NCI-H2227 (cell line): ENCODE measurements around the gene DPPA4.
"Not testable (repeated sequence)": the region's sequence is repeated elsewhere in the genome, so short reads cannot be mapped to it uniquely, and the experiment has no call there.

Experiments used
- DNase-seq: peaks from one replicate; lab custom pipeline; 2025; ENCODE audit not compliant: unreplicated experiment; lab: John Stamatoyannopoulos, UW

The DPPA4 gene, protein sequence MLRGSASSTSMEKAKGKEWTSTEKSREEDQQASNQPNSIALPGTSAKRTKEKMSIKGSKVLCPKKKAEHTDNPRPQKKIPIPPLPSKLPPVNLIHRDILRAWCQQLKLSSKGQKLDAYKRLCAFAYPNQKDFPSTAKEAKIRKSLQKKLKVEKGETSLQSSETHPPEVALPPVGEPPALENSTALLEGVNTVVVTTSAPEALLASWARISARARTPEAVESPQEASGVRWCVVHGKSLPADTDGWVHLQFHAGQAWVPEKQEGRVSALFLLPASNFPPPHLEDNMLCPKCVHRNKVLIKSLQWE

DNA sequence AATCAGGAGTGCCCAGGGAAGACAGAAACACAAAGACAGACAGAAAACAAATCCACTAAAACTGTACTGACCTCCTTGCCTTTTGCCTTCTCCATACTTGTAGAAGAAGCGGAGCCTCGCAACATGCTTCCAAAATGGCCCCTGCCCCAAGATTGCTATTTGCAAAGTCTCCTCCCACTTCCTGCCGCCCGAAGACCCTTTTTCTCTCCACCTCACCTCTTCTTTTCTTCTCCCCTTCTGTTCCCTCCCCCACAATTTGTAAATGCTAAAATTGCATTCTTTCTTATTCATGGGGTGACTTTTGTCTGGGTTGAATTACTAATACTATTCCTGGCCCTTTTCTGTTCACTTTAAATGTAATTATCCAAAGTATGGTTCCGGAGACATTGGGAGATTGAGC, at the start of gene DPPA4:
Gene DPPA4, minus strand, starts transcription at position 154 of the 400 bp plus-strand sequence. Its CDS starts 29 bp downstream, at position 125.
- DNase-seq: no peak

DNA sequence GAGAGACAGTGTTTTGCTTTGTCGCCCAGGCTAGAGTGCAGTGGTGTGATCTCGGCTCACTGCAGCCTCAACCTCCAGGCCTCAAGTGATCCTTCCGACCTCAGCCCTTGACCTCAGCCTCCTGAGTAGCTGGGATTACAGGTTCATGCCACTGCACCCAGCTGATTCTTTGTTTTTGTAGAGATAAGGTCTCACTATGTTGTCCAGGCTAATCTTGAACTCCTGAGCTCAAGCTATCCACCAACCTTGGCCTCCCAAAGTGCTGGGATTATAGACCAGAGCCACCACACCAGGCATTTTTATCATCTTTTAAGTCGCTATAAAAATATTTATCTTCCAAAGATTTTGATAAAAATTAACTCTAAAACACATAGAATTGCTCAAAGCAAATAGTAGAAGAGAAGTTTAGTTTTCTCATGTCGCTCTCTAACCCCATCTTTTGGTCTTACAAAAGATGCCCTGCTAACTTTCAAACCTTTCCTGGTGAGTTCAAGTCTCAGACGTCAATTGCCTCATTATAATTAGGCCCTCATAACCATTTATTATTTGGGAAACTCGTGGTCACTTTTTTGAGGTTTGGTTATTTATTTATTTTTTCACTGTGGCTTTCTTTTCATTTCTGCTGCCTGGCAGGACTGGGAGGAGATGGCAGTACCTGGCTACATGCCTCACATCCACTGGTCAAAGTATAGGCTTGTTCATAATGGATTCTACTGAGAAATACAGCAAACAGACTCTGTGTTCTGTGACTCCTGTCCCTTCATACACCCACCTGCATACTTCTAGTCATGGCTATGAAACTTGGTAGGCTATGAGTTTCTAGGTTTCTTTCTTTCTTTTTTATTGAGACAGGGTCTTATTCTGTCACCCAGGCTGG, 48.3 kb upstream of the DPPA4 start:
- no peak for DNase-seq

DNA sequence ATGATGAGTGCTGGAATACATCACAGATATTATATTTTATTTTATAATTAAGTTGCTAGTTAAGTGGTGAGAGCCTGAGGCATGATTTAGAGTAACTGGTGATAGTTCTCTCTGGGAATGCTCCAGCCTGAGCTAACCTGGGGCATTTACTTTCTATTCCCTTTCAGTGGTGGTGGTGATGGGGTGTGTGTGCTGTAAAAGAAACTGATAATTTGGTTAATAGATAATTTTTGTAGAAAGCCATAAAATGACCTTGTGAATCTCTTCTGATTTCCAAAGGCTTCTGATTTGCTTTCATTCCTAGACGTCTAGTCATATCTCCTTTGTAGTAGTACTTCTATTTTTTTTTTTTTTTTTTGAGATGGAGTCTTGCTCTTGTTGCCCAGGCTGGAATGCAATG, 46.8 kb upstream of the DPPA4 start:
- DNase-seq: no peak

DNA sequence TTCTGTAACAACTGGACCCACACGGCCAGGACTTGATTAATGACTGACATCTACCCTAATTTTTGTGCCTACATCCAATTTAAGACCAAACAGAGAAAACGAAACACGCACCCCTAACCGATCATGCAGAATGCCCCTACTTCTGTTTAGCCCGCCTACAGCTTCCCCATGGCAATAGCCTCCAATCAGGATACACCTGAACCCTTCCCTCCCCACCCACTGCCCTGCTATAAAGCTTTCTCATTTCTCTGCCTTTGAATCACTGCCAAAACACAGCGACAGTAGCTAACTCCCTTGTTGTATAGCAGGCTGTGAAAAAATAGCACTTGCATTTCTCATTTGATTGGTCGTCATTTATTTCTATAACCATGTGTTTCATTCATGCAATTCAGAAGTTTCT, 45.2 kb upstream of the DPPA4 start:
- no peak for DNase-seq

DNA sequence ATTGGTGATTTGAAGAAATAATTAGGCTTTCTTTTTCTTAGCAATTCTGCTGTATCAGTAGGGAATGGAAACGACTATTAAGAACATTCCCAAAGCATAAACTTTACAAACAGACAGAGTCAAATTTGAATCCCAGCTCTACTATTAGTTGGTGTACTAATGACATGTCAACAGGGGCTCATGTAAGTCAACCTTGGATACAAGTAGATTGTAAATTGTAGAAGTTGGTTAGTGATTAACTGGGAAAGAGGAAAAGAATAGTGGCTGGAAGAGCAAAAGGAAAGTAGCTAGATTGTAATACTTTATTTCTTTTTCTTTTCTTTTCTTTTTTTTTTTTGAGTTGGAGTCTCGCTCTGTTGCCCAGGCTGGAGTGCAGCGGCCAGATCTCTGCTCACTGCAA, 38.6 kb upstream of the DPPA4 start:
- no peak for DNase-seq

DNA sequence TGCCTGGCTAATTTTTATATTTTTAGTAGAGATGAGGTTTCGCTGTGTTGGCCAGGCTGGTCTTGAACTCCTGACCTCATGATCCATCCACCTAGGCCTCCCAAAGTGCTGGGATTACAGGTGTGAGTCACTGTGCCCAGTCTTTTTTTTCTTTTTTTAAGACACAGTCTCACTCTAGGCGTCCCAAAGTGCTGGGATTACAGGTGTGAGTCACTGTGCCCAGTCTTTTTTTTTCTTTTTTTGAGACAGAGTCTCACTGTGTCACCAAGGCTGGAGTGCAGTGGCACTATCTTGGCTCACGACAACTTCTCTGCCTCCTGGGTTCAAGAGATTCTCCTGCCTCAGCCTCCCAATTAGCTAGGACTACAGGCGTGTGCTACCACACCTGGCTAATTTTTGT, 37.1 kb upstream of the DPPA4 start:
- not testable (repeated sequence) for DNase-seq

DNA sequence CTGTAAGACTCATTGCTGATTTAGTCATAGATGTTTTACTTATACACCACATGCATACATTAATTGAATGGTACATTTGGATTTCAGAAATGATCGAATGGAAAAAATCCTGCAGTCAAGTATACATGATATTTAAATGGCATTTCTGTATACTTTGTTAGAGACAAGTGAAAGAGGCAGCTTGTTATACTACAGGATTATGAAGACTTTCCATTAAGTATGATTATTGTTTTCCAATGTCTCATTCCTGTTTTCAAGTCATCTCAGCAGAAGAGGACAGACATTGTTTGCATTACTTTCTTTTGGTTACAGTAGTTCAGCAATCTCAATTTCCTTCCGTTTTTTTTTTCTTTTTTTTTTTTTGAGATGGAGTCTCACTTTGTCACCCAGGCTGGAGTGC, 36.6 kb upstream of the DPPA4 start:
- DNase-seq: no peak

DNA sequence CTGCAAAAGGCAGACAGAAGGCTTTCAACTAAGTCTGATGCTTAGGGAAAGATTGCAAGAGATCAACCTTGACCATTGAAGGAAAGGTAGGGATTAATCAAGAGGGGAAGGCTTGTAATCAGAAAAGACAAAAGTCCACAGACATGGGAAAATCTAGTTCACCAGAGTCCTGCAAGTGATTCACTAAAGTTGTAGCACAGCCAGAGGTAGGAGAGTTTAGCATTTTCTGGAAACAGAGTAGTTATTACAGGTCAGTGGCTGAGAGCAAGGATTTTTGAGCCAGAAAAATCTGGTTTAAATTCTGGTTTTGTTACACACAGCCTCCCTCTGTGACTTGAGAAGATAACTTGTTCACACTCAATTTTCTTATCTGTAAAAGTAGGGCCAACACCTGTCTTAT, 35.3 kb upstream of the DPPA4 start:
- no peak for DNase-seq

DNA sequence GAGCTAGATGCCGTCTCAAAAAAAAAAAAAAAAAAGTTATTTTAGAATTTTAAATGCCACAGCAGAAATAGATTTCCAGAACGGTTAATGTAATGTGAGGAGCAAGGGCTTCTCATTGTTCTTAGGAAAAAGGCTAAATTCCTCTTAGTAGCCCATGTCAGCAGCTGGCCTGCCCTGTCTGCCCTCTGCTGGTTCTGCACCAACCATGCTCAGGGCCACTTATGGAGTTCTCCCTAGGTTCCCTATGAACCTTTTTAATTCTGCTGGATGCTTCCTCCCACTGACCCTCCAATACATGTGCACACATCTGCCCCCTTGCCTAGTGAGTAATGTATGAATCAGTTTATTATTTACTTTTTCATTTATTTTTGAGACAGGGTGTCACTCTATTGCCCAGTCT, 32.2 kb upstream of the DPPA4 start:
- no peak for DNase-seq

DNA sequence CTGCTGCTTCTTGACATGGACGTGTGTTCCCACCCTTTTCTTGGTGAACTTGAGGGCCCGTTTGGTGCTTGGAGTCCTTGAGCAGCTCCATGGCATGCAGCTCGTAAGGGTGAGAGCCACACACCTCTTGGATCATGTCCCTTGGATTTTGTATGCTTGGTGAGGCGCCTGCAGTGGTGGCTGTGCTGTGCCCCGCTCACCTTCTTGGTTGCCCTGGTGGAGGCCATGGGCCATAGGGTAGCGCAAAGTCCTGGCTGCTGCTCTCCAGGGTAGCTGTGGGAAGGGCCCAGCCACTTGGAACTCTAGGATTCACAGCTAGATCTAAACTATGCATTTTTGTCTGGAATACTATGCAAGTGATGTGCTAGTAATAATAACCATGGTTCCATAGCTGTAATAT, 26.7 kb upstream of the DPPA4 start:
- no peak for DNase-seq

DNA sequence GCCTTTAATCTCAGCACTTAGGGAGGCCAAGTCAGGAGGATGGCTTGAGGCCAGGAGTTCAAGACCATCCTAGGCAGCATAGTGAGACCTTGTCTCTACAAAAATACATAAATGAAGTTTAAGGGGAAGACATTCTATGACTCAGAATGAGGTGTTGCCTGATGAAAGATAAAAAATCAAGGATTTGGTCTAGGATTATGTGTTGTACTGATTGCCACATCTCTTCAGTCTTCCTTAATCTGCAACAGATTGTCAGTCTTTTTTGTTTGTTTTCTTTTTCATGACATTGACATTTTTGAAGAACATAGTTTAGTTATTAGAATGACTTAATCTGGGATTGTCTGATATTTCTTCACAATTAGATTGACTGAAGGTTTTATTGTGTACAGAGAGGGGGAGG, 26.3 kb upstream of the DPPA4 start:
- DNase-seq: no peak

DNA sequence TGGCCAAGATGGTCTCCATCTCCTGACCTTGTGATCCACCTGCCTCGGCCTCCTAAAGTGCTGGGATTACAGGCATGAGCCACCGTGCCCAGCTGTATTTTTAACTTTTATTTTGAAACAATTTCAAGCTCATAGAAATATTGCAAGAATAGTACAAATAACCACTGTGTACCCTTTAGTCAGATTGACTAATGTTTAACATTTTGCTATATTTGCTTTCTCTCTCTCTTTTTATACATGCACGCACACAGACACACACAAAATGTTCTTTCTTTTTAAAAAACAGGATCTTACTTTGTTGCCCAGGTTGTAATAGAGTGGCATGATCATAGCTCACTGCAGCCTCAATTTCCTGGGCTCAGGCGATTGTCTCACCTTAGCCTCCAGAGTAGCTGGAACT, 25.5 kb upstream of the DPPA4 start:
- no peak for DNase-seq

DNA sequence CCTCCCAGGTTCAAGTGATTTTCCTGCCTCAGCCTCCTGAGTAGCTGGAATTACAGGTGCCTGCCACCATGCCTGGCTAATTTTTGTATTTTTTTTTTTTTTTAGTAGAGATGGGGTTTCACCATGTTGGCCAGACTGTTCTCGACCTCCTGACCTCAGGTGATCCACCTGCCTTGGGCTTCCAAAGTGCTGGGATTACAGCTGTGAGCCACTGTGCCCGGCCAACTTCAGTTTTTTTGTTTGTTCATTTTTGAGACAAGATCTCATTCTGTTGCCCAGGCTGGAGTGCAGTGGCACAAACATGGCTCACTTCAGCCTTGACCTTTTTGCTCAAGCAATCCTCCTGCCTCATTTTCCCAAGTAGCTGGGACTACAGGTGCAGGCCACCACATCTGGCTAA, 21.5 kb upstream of the DPPA4 start:
- not testable (repeated sequence) for DNase-seq

DNA sequence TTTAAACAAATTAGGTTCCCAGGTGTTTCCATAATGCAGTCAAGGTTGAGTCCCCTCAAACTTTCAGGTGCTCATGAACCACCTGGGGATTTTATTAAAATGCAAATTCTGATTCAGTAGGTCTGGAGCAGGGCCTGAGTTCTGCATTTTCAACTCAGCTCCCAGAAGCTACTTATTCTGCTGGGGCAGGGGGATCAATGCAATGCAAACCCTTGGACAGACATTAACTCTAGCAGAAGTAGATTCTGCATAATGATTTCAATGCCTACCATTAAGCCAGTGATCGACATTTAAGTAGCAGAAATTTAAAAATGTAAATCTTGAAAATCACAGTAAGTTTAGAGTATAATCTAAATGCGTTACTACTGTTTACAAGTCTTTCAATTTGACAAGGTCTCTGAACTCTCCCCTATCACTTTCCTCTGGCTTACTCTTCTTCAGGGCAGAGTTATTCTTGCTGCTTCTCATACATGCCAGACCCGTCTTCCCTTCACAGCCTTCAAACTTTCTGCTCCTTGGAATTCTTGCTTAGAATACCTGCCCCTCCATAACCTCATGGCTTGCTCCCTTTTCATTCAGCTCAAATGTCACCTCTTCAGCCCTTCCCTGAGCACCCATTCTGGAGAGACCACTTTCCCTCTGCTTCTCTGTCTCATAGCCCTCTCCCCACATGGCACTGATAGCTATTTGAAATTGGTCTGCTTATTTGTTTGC, 19.3 kb upstream of the DPPA4 start:
- no peak for DNase-seq

DNA sequence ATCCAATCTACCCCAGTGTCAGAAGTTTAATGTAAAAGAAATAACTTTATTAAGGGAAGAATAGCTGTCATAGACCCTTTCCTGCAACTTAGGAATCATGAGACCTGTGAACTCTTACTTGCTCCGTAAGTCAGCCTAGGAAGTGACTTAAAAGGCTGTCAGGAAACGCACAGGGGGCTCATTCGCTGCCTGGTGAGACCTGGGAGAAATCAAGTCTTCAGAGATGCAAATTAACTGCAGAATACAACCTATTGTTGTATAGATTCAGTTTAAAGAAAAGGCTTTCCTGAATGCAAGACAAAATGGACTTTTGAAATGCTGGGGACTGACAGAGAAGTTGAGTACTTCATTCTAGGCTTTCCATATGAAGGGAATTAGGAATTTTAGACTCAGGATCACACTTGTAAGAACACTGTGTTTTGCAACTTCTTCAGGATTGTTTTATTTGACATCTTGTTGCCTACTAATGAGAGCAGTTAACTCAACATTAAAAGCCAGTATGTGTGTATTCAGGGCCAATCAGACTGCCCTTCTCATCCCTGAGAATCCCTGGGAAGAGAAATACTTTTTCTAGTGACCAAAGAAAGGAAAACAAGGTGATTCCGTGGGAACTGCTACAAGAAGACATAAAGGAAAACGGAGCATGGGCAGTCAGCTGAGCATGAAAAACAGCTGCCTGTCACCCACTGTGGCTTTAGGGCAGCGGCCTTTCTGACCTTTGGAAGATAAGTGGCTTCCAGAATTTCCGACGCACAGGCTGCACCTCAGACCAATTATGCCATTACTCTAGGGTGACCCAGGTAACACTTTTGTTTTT, 18.5 kb upstream of the DPPA4 start:
- DNase-seq: no peak

DNA sequence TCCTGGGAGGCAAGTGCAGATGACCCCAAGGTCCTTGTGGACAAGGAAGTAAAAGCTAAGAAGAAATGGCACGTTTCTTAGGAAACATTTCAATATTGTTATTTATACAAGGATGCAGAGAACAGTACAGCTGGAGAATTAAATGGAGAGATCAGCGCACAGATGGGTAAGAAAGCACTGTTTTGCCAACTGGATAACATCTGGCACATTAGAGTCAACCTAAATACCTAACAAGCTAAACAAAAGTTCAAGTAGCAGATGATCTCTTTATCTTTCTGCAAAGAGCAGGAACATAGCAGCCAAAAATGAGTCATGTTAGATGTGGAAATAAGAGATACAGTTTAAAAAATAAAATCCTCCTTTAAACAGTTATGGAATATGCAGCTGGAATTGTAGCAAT, 15.7 kb upstream of the DPPA4 start:
- no peak for DNase-seq

DNA sequence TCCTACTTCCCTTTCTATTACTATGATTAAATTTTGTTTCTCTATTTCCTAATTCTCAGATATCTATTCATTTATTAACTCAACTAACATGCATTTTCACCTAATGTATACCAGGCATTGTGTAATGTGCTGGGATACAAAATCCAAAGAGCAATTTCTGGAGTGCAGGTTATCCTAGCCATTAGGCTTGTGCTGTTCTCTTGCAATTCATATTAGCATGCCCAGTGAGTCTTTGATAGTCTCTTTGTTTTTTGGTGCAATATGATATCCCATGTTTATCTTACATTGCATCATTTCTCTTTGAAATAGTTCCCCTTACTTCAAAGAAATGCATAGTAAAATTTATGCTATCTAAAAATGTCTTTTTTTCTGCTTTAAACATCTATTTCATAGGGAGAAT, 13.9 kb upstream of the DPPA4 start:
- DNase-seq: no peak

DNA sequence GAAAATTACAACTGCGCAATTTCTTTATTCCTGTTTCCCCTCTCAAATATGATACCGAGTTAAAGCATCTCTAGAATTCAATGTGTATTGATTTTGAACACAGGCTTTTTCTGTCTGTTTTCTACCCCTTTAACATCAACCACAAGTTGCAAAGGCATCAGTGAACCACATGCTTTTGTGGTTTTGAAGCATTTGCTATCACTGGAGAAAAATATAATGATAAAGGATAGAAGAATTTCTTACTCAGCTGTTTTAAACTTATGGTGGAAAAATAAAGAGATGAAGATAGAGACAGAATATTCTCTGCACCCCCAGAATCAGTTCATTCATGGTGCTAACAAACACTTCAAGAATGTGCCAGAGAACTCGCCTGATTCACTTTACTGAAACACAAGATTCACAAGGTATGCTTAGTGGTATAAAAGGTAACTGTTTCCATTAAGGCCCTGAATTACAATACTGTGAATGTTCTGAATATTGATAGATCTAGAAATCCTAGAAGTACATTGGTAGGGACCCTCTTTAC, 9.5 kb upstream of the DPPA4 start:
- DNase-seq: no peak

DNA sequence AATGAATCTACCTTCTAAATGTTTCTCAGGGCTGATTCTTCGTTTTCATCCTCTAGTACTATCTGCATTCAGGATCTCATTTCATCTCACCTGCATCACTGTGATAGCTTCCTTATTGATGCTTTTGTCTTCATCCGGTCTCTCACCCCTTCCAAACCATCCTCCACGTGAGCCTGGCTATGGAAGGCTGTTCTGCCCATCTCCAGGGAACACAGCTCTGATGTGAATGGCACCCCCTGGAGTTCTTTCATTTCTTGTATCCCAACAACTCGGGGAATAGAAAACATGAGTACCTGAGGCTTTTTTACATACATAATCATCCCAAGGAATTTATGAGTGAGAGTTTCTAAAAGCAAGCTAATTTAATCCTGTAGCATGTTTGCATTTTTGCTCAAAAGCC, 8.8 kb upstream of the DPPA4 start:
- DNase-seq: no peak

DNA sequence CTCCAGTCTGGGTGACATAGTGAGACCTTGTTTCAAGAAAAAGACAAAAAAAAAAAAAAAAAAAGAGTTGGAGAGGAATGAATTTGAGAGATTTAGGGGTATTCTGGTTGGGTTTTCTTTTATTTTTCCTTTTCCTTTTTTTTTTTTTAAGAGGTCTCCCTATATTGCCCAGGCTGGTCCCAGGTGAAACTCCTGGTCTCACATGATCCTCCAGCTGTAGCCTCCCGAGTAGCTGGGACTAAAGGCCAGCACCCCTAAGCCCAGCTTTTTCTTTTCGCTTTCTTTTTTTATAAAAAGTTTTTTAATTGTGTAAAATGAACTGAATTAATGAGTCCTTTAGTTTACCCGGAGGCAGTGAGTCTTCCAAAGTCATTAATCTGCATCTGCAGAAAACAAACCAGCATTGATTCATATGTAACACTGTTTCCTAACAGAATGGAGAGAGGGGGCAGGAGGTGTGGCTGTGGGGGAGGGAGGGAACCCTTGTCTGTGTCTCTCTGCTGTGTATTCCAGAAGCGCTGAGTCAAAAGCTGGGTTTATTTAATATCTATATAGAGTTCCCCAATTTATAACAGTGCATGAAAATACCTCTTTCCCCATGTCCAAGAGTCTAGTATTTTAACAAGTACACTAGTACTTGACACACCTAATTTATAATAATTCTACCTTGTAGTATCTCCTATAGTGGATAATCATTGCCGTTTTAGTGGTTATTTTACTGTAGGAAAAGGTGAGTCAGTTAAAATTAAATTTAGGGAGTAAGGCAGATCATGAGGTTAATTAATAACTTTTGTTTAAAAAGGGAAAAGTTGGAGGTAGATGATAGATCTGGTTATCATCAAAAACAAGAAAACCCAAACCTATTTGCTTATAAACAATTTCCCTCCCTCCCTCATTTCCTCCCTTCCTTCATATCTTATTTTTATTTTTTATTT, 2.6 kb upstream of the DPPA4 start:
- DNase-seq: no peak
